K562 (cell line): ENCODE results near the gene SAMD14. TPM values are rescaled to one million over a fixed set of nuclear protein-coding genes. Genes with fewer than 3 reads are reported as not detected.
A peak's percentile ranks its signal among the peaks of the same experiment; 100 is the strongest.

ENCODE experiments used
- CXXC5 ChIP-seq: fragments of 250-450 bp; sonication (Bioruptor Pico); IDR thresholded peaks from 2 replicates; pipeline ENCODE4 v1.8.0; 2022; ENCODE audit warnings: inconsistent platforms, mild to moderate bottlenecking, moderate library complexity
- HCFC1 ChIP-seq: IDR thresholded peaks from 2 replicates; pipeline ENCODE4 v1.6.1; 2012; ENCODE audit warnings: low read depth, low read length, improper control_type of control experiment
- HDAC1 ChIP-seq, 2 experiments: fragments of 450-650 bp; IDR thresholded peaks; 2 replicates each; pipeline ENCODE4 v1.6.1; 2016 to 2017; ENCODE audit warnings: inconsistent platforms in 1 of 2, mild to moderate bottlenecking in 1 of 2, moderate library complexity in 1 of 2
- HEY1 ChIP-seq: fragments of 250-450 bp; sonication (Bioruptor Pico); IDR thresholded peaks from 2 replicates; pipeline ENCODE4 v1.5.0; 2020; ENCODE audit warnings: mild to moderate bottlenecking, moderate library complexity, borderline replicate concordance
- JUN ChIP-seq, 2 experiments: sonication (generic) in 1 of 2; formaldehyde crosslinking in 1 of 2; IDR thresholded peaks; 2 replicates each; pipeline versions ENCODE4 v1.6.1 to v1.8.0; 2012 to 2022; ENCODE audit warnings: borderline replicate concordance in 2 of 2, mild to moderate bottlenecking in 2 of 2, improper control_type of control experiment in 1 of 2, low read depth in 1 of 2, low read length in 1 of 2, missing genetic modification reagents in 1 of 2
- KDM5B ChIP-seq: fragments of 200-600 bp; sonication (generic); IDR thresholded peaks from 2 replicates; pipeline ENCODE4 v1.6.1; 2012; ENCODE audit warnings: low read depth, mild to moderate bottlenecking, moderate library complexity, low read length, control low read depth, inconsistent platforms; ENCODE audit not compliant: insufficient replicate concordance
- MAFK ChIP-seq: IDR thresholded peaks from 2 replicates; pipeline ENCODE4 v1.6.1; 2011; ENCODE audit warnings: low read length, improper control_type of control experiment
- NRF1 ChIP-seq, 2 experiments: fragments of 450-650 bp; IDR thresholded peaks in 1 of 2; conservative IDR thresholded peaks in 1 of 2; 2 replicates each; pipeline ENCODE4 v1.6.1; 2014; ENCODE audit warnings: mild to moderate bottlenecking in 2 of 2
- PHF21A ChIP-seq: fragments of 450-650 bp; IDR thresholded peaks from 2 replicates; pipeline ENCODE4 v1.6.1; 2017; ENCODE audit warnings: low read depth, borderline replicate concordance
- RB1 ChIP-seq: fragments of 450-650 bp; IDR thresholded peaks from 2 replicates; pipeline ENCODE4 v1.6.1; 2017; ENCODE audit warnings: low read depth, mild to moderate bottlenecking
- TRIM28 ChIP-seq: fragments of 450-650 bp; IDR thresholded peaks from 2 replicates; pipeline ENCODE4 v1.6.1; 2017
- YBX1 ChIP-seq: fragments of 450-650 bp; IDR thresholded peaks from 2 replicates; pipeline ENCODE4 v1.7.1; 2016; ENCODE audit warnings: mild to moderate bottlenecking
- polyA plus RNA-seq, 8 experiments: library from polyadenylated mRNA; depleted of rRNA in 4 of 8; stranded (reverse) in 5 of 8; unstranded in 3 of 8; fragments of >200 nt; fragmentation: Nextera tagmentation in 2 of 8; fragmentation: Illumina TruSeq in 1 of 8; extraction: Ambion mirVana in 2 of 8; extraction: Trizol in 1 of 8; gene quantifications; 2 replicates each; pipeline versions ENCODE4 v1.2.1 to v1.2.3, GENCODE V29; 2011 to 2014; ENCODE audit warnings: inconsistent platforms in 1 of 8, missing spikeins in 1 of 8
- total RNA-seq, 7 experiments: library from RNA; depleted of rRNA in 6 of 7; stranded (reverse); fragments of >200 nt in 6 of 7; fragmentation: Illumina TruSeq in 2 of 7; extraction: Trizol in 2 of 7; gene quantifications; 2 replicates each; pipeline versions ENCODE4 v1.2.1 to v1.2.3, GENCODE V29; 2011 to 2021; ENCODE audit warnings: low replicate concordance in 1 of 7
- TF ChIP-seq, protein P1 (sequence below): sonication (generic); formaldehyde crosslinking; IDR thresholded peaks from 2 replicates; pipeline ENCODE4 v1.8.1; 2023; ENCODE audit warnings: mild to moderate bottlenecking, missing genetic modification reagents
- TF ChIP-seq, protein P2 (sequence below): fragments of 450-650 bp; formaldehyde crosslinking; IDR thresholded peaks from 2 replicates; pipeline ENCODE4 v1.4.0; 2020; ENCODE audit warnings: mild to moderate bottlenecking, moderate library complexity
- TF ChIP-seq, protein P3 (sequence below): fragments of 250-450 bp; sonication (Bioruptor Pico); IDR thresholded peaks from 2 replicates; pipeline ENCODE4 v1.5.0; 2020; ENCODE audit warnings: mild to moderate bottlenecking, borderline replicate concordance
- TF ChIP-seq, protein P4 (sequence below), 3 experiments: IDR thresholded peaks in 2 of 3; conservative IDR thresholded peaks in 1 of 3; 2 replicates each; pipeline ENCODE4 v1.5.1; 2011 to 2012; ENCODE audit warnings: low read length in 3 of 3, mild to moderate bottlenecking in 3 of 3, control low read depth in 2 of 3, improper control_type of control experiment in 1 of 3, inconsistent platforms in 1 of 3, low read depth in 1 of 3, mixed read lengths in 1 of 3, moderate library complexity in 1 of 3; ENCODE audit not compliant: insufficient read depth in 2 of 3

The SAMD14 gene
- total and polyA plus RNA-seq, 9 of the 15 experiments (the other 6 are each of a cell fraction or from before 2014, with no cell fraction given) = 0.04 to 0.07 TPM; not detected in 7

DNA sequence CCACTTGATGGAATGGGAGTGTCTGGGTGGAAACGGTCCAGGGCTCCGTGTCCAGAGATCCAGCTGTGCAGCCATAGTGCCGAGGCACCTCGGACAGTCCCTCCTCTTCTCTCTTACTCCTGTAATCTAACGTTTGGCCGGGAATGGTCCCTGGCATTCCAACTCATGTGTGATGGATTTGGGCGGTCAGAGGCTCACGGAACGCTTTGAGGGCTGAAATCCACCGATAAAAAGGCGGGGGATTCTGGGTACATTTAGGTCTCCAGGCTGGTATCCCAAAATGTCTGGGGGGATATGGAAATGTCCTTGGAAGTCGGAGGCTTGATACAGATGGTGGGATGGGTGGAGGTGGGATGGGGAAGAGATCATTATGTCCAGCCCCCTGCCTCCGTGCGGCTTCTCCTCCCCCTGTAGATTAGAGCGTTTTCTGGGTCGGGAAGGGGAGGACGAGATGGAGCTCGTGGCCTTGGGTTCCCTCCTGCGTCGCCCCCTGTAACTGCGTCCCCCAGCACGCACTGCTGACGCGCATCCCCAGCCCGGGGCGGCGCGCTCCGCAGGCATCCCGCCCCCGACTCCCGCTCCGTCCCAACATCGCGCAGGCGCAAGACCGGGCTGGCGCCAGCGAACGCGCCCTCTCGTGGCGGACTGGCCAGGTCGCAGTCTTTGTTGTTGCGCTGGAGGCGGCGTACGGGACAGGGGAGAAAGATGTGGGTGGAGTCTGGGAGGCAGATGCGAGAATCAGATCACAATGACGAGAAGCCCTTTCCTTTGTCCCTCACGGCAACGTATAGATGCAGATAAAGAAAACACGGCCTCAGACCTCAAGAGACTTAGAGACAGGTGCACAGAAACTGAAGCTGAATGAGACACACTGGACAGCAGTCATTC is 31.3 kb upstream of the SAMD14 start (continued):
- TF ChIP-seq, protein P1, sequence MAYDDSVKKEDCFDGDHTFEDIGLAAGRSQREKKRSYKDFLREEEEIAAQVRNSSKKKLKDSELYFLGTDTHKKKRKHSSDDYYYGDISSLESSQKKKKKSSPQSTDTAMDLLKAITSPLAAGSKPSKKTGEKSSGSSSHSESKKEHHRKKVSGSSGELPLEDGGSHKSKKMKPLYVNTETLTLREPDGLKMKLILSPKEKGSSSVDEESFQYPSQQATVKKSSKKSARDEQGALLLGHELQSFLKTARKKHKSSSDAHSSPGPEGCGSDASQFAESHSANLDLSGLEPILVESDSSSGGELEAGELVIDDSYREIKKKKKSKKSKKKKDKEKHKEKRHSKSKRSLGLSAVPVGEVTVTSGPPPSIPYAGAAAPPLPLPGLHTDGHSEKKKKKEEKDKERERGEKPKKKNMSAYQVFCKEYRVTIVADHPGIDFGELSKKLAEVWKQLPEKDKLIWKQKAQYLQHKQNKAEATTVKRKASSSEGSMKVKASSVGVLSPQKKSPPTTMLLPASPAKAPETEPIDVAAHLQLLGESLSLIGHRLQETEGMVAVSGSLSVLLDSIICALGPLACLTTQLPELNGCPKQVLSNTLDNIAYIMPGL (CRISPR knock-in tag) = 0 out of 2 replicates have a peak, but pooled peaks have one; percentile 49
- no peak for TF ChIP-seq TRIM28
- TF ChIP-seq, protein P2, sequence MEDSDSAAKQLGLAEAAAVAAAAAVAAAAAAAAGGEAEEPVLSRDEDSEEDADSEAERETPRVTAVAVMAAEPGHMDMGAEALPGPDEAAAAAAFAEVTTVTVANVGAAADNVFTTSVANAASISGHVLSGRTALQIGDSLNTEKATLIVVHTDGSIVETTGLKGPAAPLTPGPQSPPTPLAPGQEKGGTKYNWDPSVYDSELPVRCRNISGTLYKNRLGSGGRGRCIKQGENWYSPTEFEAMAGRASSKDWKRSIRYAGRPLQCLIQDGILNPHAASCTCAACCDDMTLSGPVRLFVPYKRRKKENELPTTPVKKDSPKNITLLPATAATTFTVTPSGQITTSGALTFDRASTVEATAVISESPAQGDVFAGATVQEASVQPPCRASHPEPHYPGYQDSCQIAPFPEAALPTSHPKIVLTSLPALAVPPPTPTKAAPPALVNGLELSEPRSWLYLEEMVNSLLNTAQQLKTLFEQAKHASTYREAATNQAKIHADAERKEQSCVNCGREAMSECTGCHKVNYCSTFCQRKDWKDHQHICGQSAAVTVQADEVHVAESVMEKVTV (CRISPR knock-in tag) = peak; percentile 59
- TF ChIP-seq KDM5B = peak; percentile 59
- TF ChIP-seq HDAC1 (IDR thresholded peaks at IDR 0.05) = peak in 1 of 2 experiments; percentile 41; a peak in 1 of 4 replicates
- TF ChIP-seq RB1 = peak; percentile 93
- TF ChIP-seq MAFK = no peak
- no peak for TF ChIP-seq HEY1
- TF ChIP-seq PHF21A = peak; percentile 29; the same call in 1 of the 2 replicates
- peak; percentile 81 for TF ChIP-seq CXXC5 (CRISPR knock-in tag)
- TF ChIP-seq YBX1 = no peak
- TF ChIP-seq NRF1 (conservative IDR thresholded peaks at IDR 0.05 in 1 of 2, IDR thresholded peaks at IDR 0.05 in 1 of 2) = peak; percentile 94 to 96
- TF ChIP-seq, protein P3, sequence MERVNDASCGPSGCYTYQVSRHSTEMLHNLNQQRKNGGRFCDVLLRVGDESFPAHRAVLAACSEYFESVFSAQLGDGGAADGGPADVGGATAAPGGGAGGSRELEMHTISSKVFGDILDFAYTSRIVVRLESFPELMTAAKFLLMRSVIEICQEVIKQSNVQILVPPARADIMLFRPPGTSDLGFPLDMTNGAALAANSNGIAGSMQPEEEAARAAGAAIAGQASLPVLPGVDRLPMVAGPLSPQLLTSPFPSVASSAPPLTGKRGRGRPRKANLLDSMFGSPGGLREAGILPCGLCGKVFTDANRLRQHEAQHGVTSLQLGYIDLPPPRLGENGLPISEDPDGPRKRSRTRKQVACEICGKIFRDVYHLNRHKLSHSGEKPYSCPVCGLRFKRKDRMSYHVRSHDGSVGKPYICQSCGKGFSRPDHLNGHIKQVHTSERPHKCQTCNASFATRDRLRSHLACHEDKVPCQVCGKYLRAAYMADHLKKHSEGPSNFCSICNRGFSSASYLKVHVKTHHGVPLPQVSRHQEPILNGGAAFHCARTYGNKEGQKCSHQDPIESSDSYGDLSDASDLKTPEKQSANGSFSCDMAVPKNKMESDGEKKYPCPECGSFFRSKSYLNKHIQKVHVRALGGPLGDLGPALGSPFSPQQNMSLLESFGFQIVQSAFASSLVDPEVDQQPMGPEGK (CRISPR knock-in tag) = no peak
- 0 out of 2 replicates have a peak, but pooled peaks have one; percentile 34 for TF ChIP-seq JUN (IDR thresholded peaks at IDR 0.05; ENCODE audit: borderline replicate concordance, low read depth, low read length)
- TF ChIP-seq JUN (CRISPR knock-in tag; IDR thresholded peaks at IDR 0.05; ENCODE audit: borderline replicate concordance) = 0 out of 2 replicates have a peak, but pooled peaks have one; percentile 8
- peak; percentile 32; the same call in 1 of the 2 replicates for TF ChIP-seq HCFC1
- TF ChIP-seq, protein P4, sequence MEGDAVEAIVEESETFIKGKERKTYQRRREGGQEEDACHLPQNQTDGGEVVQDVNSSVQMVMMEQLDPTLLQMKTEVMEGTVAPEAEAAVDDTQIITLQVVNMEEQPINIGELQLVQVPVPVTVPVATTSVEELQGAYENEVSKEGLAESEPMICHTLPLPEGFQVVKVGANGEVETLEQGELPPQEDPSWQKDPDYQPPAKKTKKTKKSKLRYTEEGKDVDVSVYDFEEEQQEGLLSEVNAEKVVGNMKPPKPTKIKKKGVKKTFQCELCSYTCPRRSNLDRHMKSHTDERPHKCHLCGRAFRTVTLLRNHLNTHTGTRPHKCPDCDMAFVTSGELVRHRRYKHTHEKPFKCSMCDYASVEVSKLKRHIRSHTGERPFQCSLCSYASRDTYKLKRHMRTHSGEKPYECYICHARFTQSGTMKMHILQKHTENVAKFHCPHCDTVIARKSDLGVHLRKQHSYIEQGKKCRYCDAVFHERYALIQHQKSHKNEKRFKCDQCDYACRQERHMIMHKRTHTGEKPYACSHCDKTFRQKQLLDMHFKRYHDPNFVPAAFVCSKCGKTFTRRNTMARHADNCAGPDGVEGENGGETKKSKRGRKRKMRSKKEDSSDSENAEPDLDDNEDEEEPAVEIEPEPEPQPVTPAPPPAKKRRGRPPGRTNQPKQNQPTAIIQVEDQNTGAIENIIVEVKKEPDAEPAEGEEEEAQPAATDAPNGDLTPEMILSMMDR (IDR thresholded peaks at IDR 0.05 in 2 of 3, conservative IDR thresholded peaks at IDR 0.05 in 1 of 3; ENCODE audit: insufficient read depth in 2 of 3, low read depth in 1 of 3, low read length in 3 of 3) = peak; percentile 94 to 97 (median 97)
